Stomach (tissue), 9 donors: ENCODE results near the gene SCN10A. TPM values are rescaled to one million over a fixed set of nuclear protein-coding genes. Genes with fewer than 3 reads are reported as not detected.

Experiments used
- DNase-seq, 2 donors: peaks; one replicate each; pipeline versions ENCODE4 v3.0.0 to v3.0.0-alpha.2; 2013 to 2019
- H3K27ac ChIP-seq, 5 donors: fragments of 200-600 bp in 4 of 5; sonication (generic) in 4 of 5; one replicate each; pipeline ENCODE4 v1.5.1; 2013 to 2019; ENCODE audit warnings: mild to moderate bottlenecking in 1 of 5, moderate library complexity in 1 of 5
- H3K27me3 ChIP-seq, 3 donors: fragments of 200-600 bp; sonication (generic); one replicate each; pipeline ENCODE4 v1.5.1; 2017 to 2019; ENCODE audit warnings: mixed run types in 1 of 3
- H3K36me3 ChIP-seq, 4 donors: fragments of 200-600 bp; sonication (generic); 1 replicate in 3 of 4; 2 replicates in 1 of 4; pipeline ENCODE4 v1.5.1; 2016 to 2019
- H3K4me1 ChIP-seq, 4 donors: fragments of 200-600 bp; sonication (generic); one replicate each; pipeline ENCODE4 v1.5.1; 2016 to 2019
- H3K4me3 ChIP-seq, 4 donors: fragments of 200-600 bp; sonication (generic) in 3 of 4; one replicate each; pipeline ENCODE4 v1.5.1; 2016 to 2019; ENCODE audit warnings: mild to moderate bottlenecking in 1 of 4
- H3K9me3 ChIP-seq, 4 donors: fragments of 200-600 bp; sonication (generic); one replicate each; pipeline ENCODE4 v1.5.1; 2016 to 2019
- EP300 ChIP-seq: sonication (generic); formaldehyde crosslinking; IDR thresholded peaks from one replicate; pipeline ENCODE4 v1.6.1; 2017; ENCODE audit warnings: antibody characterized with exemption
- POLR2A ChIP-seq, 4 donors: fragments of 450-650 bp; IDR thresholded peaks; one replicate each; pipeline ENCODE4 v1.6.1; 2016; ENCODE audit warnings: antibody characterized with exemption in 4 of 4, control low read depth in 2 of 4, mild to moderate bottlenecking in 1 of 4, moderate library complexity in 1 of 4
- POLR2AphosphoS5 ChIP-seq, 3 donors: sonication (generic); formaldehyde crosslinking; IDR thresholded peaks; one replicate each; pipeline ENCODE4 v1.6.1; 2016; ENCODE audit warnings: antibody characterized with exemption in 3 of 3
- WGBS, 5 donors: extraction: QIAGEN DNeasy Blood & Tissue Kit in 3 of 5; methylation state at CpG; one replicate each; pipeline versions ENCODE4 v1.1.5 to v1.1.7; 2013 to 2018; 5-methylcytosine and 5-hydroxymethylcytosine counted together
- intact Hi-C: fragments of 100-400 bp; cut with DNase I; formaldehyde crosslinking; loops from one replicate; pipeline ENCODE4 v1.15.1; 2023; ENCODE audit warnings: low total_unique reads
- polyA plus RNA-seq, 3 donors: library from polyadenylated mRNA; stranded (reverse); fragments of 200-250 nt; gene quantifications; one replicate each; pipeline ENCODE4 v1.2.3, GENCODE V29; 2013
- total RNA-seq, 5 donors: library from RNA; depleted of rRNA; stranded (reverse); fragments of >200 nt; gene quantifications; one replicate each; pipeline versions ENCODE4 v1.1.0 to v1.2.3, GENCODE V29; 2014 to 2016
- TF ChIP-seq, protein P1 (sequence below), 7 experiments: fragments of 450-650 bp in 4 of 7; fragments of 200-600 bp in 3 of 7; sonication (generic) in 3 of 7; IDR thresholded peaks; one replicate each; pipeline ENCODE4 v1.5.1; 2016 to 2019; ENCODE audit warnings: antibody characterized with exemption in 7 of 7, control low read depth in 2 of 7, mild to moderate bottlenecking in 1 of 7
- donor health status: healthy with polysubstance abuse.
- donor health status: Bipolar disorder and iron deficiency.
- donor health status: healthy.

The SCN10A gene
- total and polyA plus RNA-seq, 8 donors: not detected

DNA sequence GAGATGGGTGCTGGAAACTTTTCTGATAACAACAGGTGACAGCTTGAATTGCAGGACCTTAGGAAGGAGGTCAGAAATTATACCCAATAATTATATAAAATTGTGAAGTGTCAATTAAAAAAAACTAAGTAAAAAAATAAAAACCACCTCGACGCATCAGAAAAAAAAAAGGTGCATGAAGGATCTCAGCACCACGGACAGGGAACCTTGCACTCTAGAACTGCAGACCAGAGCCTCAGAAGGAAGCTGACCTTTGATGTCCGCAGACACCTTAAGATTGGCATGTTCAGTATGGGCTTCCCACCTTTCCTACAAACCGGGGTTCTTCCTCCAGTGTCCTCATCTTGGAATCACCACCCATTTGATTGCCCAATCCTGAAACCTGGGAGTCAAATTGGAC is 60.9 kb downstream of the SCN10A start:
- no peak overlapping the region for H3K4me3 ChIP-seq
- 47 to 52% (median 48%) methylated on average over 5 of the region's 5 CpGs for WGBS, 5 donors
- peak in 1 of 2 donors; percentile 6 for DNase-seq
- peaks cover 0 to 12% (median 0%) of the 10 kb centered on the region in 3 donors for H3K27me3 ChIP-seq
- H3K4me1 ChIP-seq: no peaks in the 10 kb centered on the region
- no peaks in the 10 kb centered on the region for H3K36me3 ChIP-seq
- no peaks in the 10 kb centered on the region for H3K9me3 ChIP-seq
- TF ChIP-seq, protein P1, sequence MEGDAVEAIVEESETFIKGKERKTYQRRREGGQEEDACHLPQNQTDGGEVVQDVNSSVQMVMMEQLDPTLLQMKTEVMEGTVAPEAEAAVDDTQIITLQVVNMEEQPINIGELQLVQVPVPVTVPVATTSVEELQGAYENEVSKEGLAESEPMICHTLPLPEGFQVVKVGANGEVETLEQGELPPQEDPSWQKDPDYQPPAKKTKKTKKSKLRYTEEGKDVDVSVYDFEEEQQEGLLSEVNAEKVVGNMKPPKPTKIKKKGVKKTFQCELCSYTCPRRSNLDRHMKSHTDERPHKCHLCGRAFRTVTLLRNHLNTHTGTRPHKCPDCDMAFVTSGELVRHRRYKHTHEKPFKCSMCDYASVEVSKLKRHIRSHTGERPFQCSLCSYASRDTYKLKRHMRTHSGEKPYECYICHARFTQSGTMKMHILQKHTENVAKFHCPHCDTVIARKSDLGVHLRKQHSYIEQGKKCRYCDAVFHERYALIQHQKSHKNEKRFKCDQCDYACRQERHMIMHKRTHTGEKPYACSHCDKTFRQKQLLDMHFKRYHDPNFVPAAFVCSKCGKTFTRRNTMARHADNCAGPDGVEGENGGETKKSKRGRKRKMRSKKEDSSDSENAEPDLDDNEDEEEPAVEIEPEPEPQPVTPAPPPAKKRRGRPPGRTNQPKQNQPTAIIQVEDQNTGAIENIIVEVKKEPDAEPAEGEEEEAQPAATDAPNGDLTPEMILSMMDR (IDR thresholded peaks at IDR 0.05): no peak
- TF ChIP-seq EP300 (no peak), POLR2AphosphoS5 (IDR thresholded peaks at IDR 0.05) (no peak), POLR2A (IDR thresholded peaks at IDR 0.05) (no peak)
- no peak overlapping the region for H3K27ac ChIP-seq
- intact Hi-C loops: no loop called here

DNA sequence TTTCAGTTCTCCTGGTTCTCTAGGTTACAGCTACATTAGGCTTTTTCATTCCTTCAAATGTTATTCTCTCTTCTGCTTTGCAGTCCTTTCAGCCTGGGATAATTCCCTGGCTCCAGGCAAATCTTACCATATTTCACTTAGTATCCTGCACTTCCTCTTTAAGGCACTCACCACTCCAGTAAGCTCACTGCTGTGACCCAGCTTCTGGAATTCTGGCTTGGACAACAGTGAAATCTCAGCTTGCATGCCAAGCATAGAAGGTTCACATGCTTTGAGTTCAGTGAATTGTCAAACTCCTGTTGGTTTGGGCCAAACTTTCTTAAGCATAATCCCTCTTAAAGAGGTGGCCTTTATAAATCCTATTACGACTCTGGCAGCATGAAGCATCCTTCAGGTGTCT is 69.4 kb downstream of the SCN10A start:
- DNase-seq: no peak
- Histone ChIP-seq H3K4me1 (no peaks in the 10 kb centered on the region), H3K4me3 (no peak overlapping the region), H3K36me3 (no peaks in the 10 kb centered on the region), H3K27ac (no peak overlapping the region), H3K9me3 (no peaks in the 10 kb centered on the region), H3K27me3 (no peaks in the 10 kb centered on the region)
- TF ChIP-seq POLR2AphosphoS5 (IDR thresholded peaks at IDR 0.05) (no peak), POLR2A (IDR thresholded peaks at IDR 0.05) (no peak), EP300 (no peak)
- TF ChIP-seq, protein P1 (IDR thresholded peaks at IDR 0.05): no peak
- WGBS, 5 donors: 77 to 87% (median 81%) methylated on average over 1 of the region's 1 CpG
- intact Hi-C loops: no loop called here

DNA sequence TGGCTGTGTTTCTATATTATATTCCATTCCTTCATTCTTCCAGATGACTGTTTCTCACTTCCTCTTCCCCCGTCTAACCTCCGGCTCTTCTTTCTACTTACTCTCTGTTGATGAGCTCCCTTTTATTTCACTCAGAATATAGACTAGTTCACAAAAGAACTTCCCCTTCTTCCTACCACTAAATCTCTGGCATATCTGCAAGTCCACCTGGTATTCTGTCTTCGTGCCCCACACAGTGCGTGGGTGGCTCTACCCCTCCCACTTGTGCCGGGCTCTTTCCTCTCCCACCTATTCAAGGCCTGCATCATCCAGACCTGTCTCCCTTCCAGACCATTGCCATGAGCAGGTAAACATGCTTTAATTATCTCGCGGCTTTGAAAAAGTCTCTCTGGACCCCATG is 73.0 kb downstream of the SCN10A start:
- Histone ChIP-seq H3K4me1 (no peaks in the 10 kb centered on the region), H3K36me3 (no peaks in the 10 kb centered on the region), H3K4me3 (no peak overlapping the region), H3K27me3 (no peaks in the 10 kb centered on the region), H3K9me3 (no peaks in the 10 kb centered on the region), H3K27ac (no peak overlapping the region)
- 65 to 78% (median 75%) methylated on average over 7 of the region's 7 CpGs for WGBS, 5 donors
- no peak for DNase-seq
- intact Hi-C loops: no loop called here
- TF ChIP-seq EP300 (no peak), POLR2AphosphoS5 (IDR thresholded peaks at IDR 0.05) (no peak), POLR2A (IDR thresholded peaks at IDR 0.05) (no peak)
- TF ChIP-seq, protein P1 (IDR thresholded peaks at IDR 0.05): no peak

DNA sequence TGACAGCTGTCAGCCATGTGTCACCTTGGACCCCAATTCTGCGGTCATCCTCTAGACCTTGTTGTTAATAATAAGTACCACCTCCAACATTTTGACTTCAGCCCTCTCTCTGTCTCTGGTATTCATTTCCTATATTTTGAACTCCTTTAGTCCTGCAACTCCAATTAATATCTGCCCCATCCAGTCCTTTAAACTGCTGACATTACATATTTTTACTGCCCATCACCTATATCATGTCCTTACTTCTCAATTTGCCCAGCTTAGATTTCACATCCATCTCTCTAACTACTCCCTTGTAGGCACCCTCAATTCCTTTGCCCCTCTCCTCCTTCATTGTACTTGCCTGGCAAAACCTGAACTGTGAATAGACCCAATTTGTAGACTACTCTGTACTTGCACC is 73.5 kb downstream of the SCN10A start:
- WGBS, 5 donors: 94 to 100% (median 100%) methylated on average over 1 of the region's 1 CpG
- no peak for DNase-seq
- Histone ChIP-seq H3K4me3 (no peak overlapping the region), H3K4me1 (no peaks in the 10 kb centered on the region), H3K9me3 (no peaks in the 10 kb centered on the region), H3K27ac (no peak overlapping the region), H3K27me3 (no peaks in the 10 kb centered on the region), H3K36me3 (no peaks in the 10 kb centered on the region)
- intact Hi-C loops: no loop called here
- TF ChIP-seq EP300: no peak
- TF ChIP-seq, protein P1 (IDR thresholded peaks at IDR 0.05): no peak
- TF ChIP-seq POLR2A (IDR thresholded peaks at IDR 0.05): no peak
- TF ChIP-seq POLR2AphosphoS5 (IDR thresholded peaks at IDR 0.05): no peak
